ENCODE results near the gene INAVA. TPM values are rescaled to one million over a fixed set of nuclear protein-coding genes. Genes with fewer than 3 reads are reported as not detected.
"Not testable (repeated sequence)": the region's sequence is repeated elsewhere in the genome, so short reads cannot be mapped to it uniquely, and the experiment has no call there.

INAVA gene
- total RNA-seq, 1 donor from 2014 or later, result 54.8 TPM

GRCh38 chr1:200899451-200899915 lies 4.8 kb downstream of the INAVA start:
- ATAC-seq, result no peak

- no peak for ATAC-seq
Measured at GRCh38 chr1:200899954-200900867, 5.5 kb downstream of the INAVA start.

GRCh38 chr1:200900877-200901276 lies 6.2 kb downstream of the INAVA start:
- no peak for ATAC-seq

- no peak for ATAC-seq
Measured at GRCh38 chr1:200901350-200901749, 6.7 kb downstream of the INAVA start.

GRCh38 chr1:200901796-200902444 lies 7.2 kb downstream of the INAVA start:
- ATAC-seq, result no peak

- no peak for ATAC-seq
Measured at GRCh38 chr1:200903793-200904192, 9.1 kb downstream of the INAVA start.

- no peak for ATAC-seq
Measured at GRCh38 chr1:200904772-200905171, 10.1 kb downstream of the INAVA start.

GRCh38 chr1:200905411-200906052 lies 10.8 kb downstream of the INAVA start:
- peak; percentile 73 for ATAC-seq

- ATAC-seq, result no peak
Measured at GRCh38 chr1:200906491-200906890, 11.8 kb downstream of the INAVA start.

- peak; percentile 82 for ATAC-seq
Measured at GRCh38 chr1:200907611-200908097, 13.0 kb downstream of the INAVA start.

- ATAC-seq, result peak; percentile 79
Measured at GRCh38 chr1:200908191-200908868, 13.6 kb downstream of the INAVA start.

- ATAC-seq, result no peak
Measured at GRCh38 chr1:200909071-200909470, 14.4 kb downstream of the INAVA start.

- ATAC-seq, result no peak
Measured at GRCh38 chr1:200909757-200910239, 15.1 kb downstream of the INAVA start.

- no peak for ATAC-seq
Measured at GRCh38 chr1:200911361-200911760, 16.7 kb downstream of the INAVA start.

GRCh38 chr1:200911936-200912335 lies 17.2 kb downstream of the INAVA start:
- not testable (repeated sequence) for ATAC-seq

- ATAC-seq, result peak; percentile 76
Measured at GRCh38 chr1:200912737-200913407, 18.2 kb downstream of the INAVA start.

GRCh38 chr1:200916152-200916551 lies 21.5 kb downstream of the INAVA start:
- ATAC-seq, result peak; percentile 5

GRCh38 chr1:200916681-200917080 lies 22.0 kb downstream of the INAVA start:
- ATAC-seq, result no peak

GRCh38 chr1:200917291-200917817 lies 22.7 kb downstream of the INAVA start:
- ATAC-seq, result peak; percentile 76

GRCh38 chr1:200918006-200918405 lies 23.3 kb downstream of the INAVA start:
- ATAC-seq, result no peak

- no peak for ATAC-seq
Measured at GRCh38 chr1:200919386-200919785, 24.7 kb downstream of the INAVA start.

All from esophagus mucosa (tissue), 1 donor.